HEK293 (cell line): Measurements from ENCODE around the gene AMZ1.

Source experiments
- CTCF ChIA-PET: fragments of 350-600 bp; formaldehyde crosslinking; extraction: SDS; loops from one replicate; lab custom pipeline; 2021; ENCODE audit warnings: antibody characterized with exemption; lab: Yijun Ruan, JAX
- POLR2A ChIA-PET: fragments of 300-600 bp; formaldehyde crosslinking; extraction: SDS; loops from one replicate; lab custom pipeline; 2020; ENCODE audit warnings: antibody characterized with exemption, inconsistent platforms; lab: Yijun Ruan, JAX
- H3K27ac ChIP-seq: fragments of 200-500 bp; sonication (Bioruptor generic); 2 replicates; pipeline ENCODE4 v1.5.1; 2014; ENCODE audit warnings: low read depth, low read length, control low read depth, inconsistent platforms; ENCODE audit errors: extremely low read depth
- H3K36me3 ChIP-seq, 2 experiments: fragments of 200-500 bp in 1 of 2; sonication (Bioruptor generic) in 1 of 2; 1 replicate in 1 of 2; 2 replicates in 1 of 2; pipeline ENCODE4 v1.5.1; 2014 to 2017; ENCODE audit warnings: inconsistent platforms in 2 of 2, low read length in 2 of 2; ENCODE audit not compliant: control insufficient read depth in 2 of 2, insufficient read depth in 1 of 2
- H3K4me1 ChIP-seq: fragments of 200-500 bp; sonication (Bioruptor generic); 2 replicates; pipeline ENCODE4 v1.5.1; 2014; ENCODE audit warnings: mild to moderate bottlenecking, low read length, inconsistent platforms; ENCODE audit not compliant: control insufficient read depth, insufficient read depth
- H3K4me3 ChIP-seq: 2 replicates; pipeline ENCODE4 v1.5.1; 2011; ENCODE audit warnings: low read depth, mild to moderate bottlenecking, control low read depth, low read length, moderate library complexity
- H3K9me3 ChIP-seq: fragments of 200-500 bp; sonication (Bioruptor generic); 2 replicates; pipeline ENCODE4 v1.5.1; 2014; ENCODE audit warnings: low read depth, low read length, inconsistent platforms; ENCODE audit not compliant: control insufficient read depth, insufficient read depth
- CTCF ChIP-seq: fragments of 450-650 bp; formaldehyde crosslinking; IDR thresholded peaks from 2 replicates; pipeline ENCODE4 v1.5.1; 2016; ENCODE audit warnings: missing biosample characterization, missing genetic modification characterization
- GLIS1 ChIP-seq: fragments of 450-650 bp; formaldehyde crosslinking; IDR thresholded peaks from 2 replicates; pipeline ENCODE4 v1.5.1; 2016; ENCODE audit warnings: missing biosample characterization, missing genetic modification characterization
- HIC1 ChIP-seq: fragments of 450-650 bp; formaldehyde crosslinking; IDR thresholded peaks from 2 replicates; pipeline ENCODE4 v1.5.1; 2016; ENCODE audit warnings: missing biosample characterization, missing genetic modification characterization
- KLF17 ChIP-seq: fragments of 450-650 bp; formaldehyde crosslinking; IDR thresholded peaks from 2 replicates; pipeline ENCODE4 v1.5.1; 2016; ENCODE audit warnings: missing biosample characterization, missing genetic modification characterization
- KLF8 ChIP-seq: fragments of 450-650 bp; formaldehyde crosslinking; IDR thresholded peaks from 2 replicates; pipeline ENCODE4 v1.5.1; 2016; ENCODE audit warnings: missing biosample characterization, missing genetic modification characterization
- PBX3 ChIP-seq: sonication (generic); formaldehyde crosslinking; IDR thresholded peaks from 2 replicates; pipeline ENCODE4 v1.8.1; 2022; ENCODE audit warnings: mild to moderate bottlenecking, moderate library complexity, missing genetic modification reagents
- ZBTB20 ChIP-seq: fragments of 450-650 bp; formaldehyde crosslinking; IDR thresholded peaks from 2 replicates; pipeline ENCODE4 v1.5.1; 2016; ENCODE audit warnings: missing biosample characterization, missing genetic modification characterization
- ZFHX2 ChIP-seq: fragments of 450-650 bp; formaldehyde crosslinking; conservative IDR thresholded peaks from 2 replicates; pipeline ENCODE4 v1.5.1; 2016; ENCODE audit warnings: missing biosample characterization, missing genetic modification characterization
- ZNF211 ChIP-seq: fragments of 450-650 bp; formaldehyde crosslinking; IDR thresholded peaks from 2 replicates; pipeline ENCODE4 v1.5.1; 2016; ENCODE audit warnings: low read depth, missing biosample characterization, missing genetic modification characterization
- ZNF221 ChIP-seq: fragments of 450-650 bp; formaldehyde crosslinking; IDR thresholded peaks from 2 replicates; pipeline ENCODE4 v1.5.1; 2017; ENCODE audit warnings: missing biosample characterization, missing genetic modification characterization, borderline replicate concordance
- ZNF513 ChIP-seq: fragments of 450-650 bp; IDR thresholded peaks from 2 replicates; pipeline ENCODE4 v1.5.1; 2018; ENCODE audit warnings: missing biosample characterization, missing genetic modification characterization
- ZNF518A ChIP-seq: fragments of 450-650 bp; formaldehyde crosslinking; conservative IDR thresholded peaks from 2 replicates; pipeline ENCODE4 v1.5.1; 2016; ENCODE audit warnings: low read depth, missing biosample characterization, missing genetic modification characterization
- ZNF654 ChIP-seq: fragments of 450-650 bp; formaldehyde crosslinking; IDR thresholded peaks from 2 replicates; pipeline ENCODE4 v1.5.1; 2016; ENCODE audit warnings: low read depth, missing biosample characterization, missing genetic modification characterization
- ZNF664 ChIP-seq: fragments of 450-650 bp; formaldehyde crosslinking; IDR thresholded peaks from 2 replicates; pipeline ENCODE4 v1.5.1; 2016; ENCODE audit warnings: missing biosample characterization, missing genetic modification characterization
- ZSCAN16 ChIP-seq: fragments of 450-650 bp; formaldehyde crosslinking; IDR thresholded peaks from 2 replicates; pipeline ENCODE4 v1.5.1; 2016; ENCODE audit warnings: missing biosample characterization, missing genetic modification characterization
- ZSCAN5A ChIP-seq: fragments of 450-650 bp; formaldehyde crosslinking; IDR thresholded peaks from 2 replicates; pipeline ENCODE4 v1.5.1; 2016; ENCODE audit warnings: missing biosample characterization, missing genetic modification characterization

The AMZ1 gene

GRCh38 chr7:2640482-2640830 lies 47.5 kb upstream of the AMZ1 start (continued):
- TF ChIP-seq HIC1 (tag by site-specific recombination), result no peak

- Histone ChIP-seq H3K4me3 (no peak overlapping the region), H3K9me3 (no peaks in the 10 kb centered on the region), H3K27ac (no peak overlapping the region), H3K4me1 (no peaks in the 10 kb centered on the region), H3K36me3 (peaks cover 0 to 8% of the 10 kb centered on the region in 2 experiments; a peak in 1 of 3 replicates)
- TF ChIP-seq PBX3 (CRISPR knock-in tag) (no peak), ZNF513 (tag by site-specific recombination) (no peak), ZNF518A (tag by site-specific recombination) (no peak), ZNF211 (tag by site-specific recombination) (no peak), KLF8 (tag by site-specific recombination) (no peak), GLIS1 (tag by site-specific recombination) (no peak), ZNF664 (tag by site-specific recombination) (no peak), ZFHX2 (tag by site-specific recombination) (no peak), ZSCAN16 (tag by site-specific recombination) (no peak), ZBTB20 (tag by site-specific recombination) (no peak), ZNF221 (tag by site-specific recombination) (no peak), ZSCAN5A (tag by site-specific recombination) (no peak), ZNF654 (no peak), KLF17 (no peak), CTCF (no peak)
- ChIA-PET POLR2A (no interaction called here), CTCF (interaction anchor here (1.1 kb wide), 1 partner anchor 30 kb away, joined by 3 read pairs; no protein-coding TSS in a partner anchor)
Observed at GRCh38 chr7:2640846-2641316, 47.1 kb upstream of the AMZ1 start.
